Stimulated activated CD8-positive, alpha-beta memory T cell treated with anti-CD3 and anti-CD28 coated beads, Interleukin-7, amount 100 ng/mL, for 24 hours (primary cell): ENCODE data around the gene MCL1.
"Not testable (repeated sequence)": the region's sequence is repeated elsewhere in the genome, so short reads cannot be mapped to it uniquely, and the experiment has no call there.

ENCODE experiments used
- DNase-seq: peaks from one replicate; pipeline ENCODE4 v3.0.0-alpha.2; 2020; ENCODE audit warnings: low read depth

MCL1 gene

GRCh38 chr1:150568594-150568966 lies 10.8 kb downstream of the MCL1 start:
- no peak for DNase-seq

GRCh38 chr1:150567717-150568593 lies 11.5 kb downstream of the MCL1 start:
- DNase-seq = no peak

- no peak for DNase-seq
Observed at GRCh38 chr1:150567341-150567716, 12.1 kb downstream of the MCL1 start.

GRCh38 chr1:150566589-150567340 lies 12.6 kb downstream of the MCL1 start:
- DNase-seq = no peak

GRCh38 chr1:150565240-150565991 lies 14.0 kb downstream of the MCL1 start:
- DNase-seq = not testable (repeated sequence)

GRCh38 chr1:150564051-150564991 lies 15.1 kb downstream of the MCL1 start:
- no peak for DNase-seq

GRCh38 chr1:150563340-150564038 lies 15.9 kb downstream of the MCL1 start:
- no peak for DNase-seq

- DNase-seq = no peak
Observed at GRCh38 chr1:150562446-150563339, 16.7 kb downstream of the MCL1 start.

- DNase-seq = no peak
Observed at GRCh38 chr1:150561974-150562445, 17.4 kb downstream of the MCL1 start.

- DNase-seq = no peak
Observed at GRCh38 chr1:150561254-150561973, 18.0 kb downstream of the MCL1 start.

GRCh38 chr1:150560576-150561253 lies 18.7 kb downstream of the MCL1 start:
- peak; percentile 66 for DNase-seq

GRCh38 chr1:150560011-150560438 lies 19.4 kb downstream of the MCL1 start:
- no peak for DNase-seq

- no peak for DNase-seq
Observed at GRCh38 chr1:150559656-150560010, 19.8 kb downstream of the MCL1 start.

- DNase-seq = no peak
Observed at GRCh38 chr1:150558761-150559655, 20.4 kb downstream of the MCL1 start.

- no peak for DNase-seq
Observed at GRCh38 chr1:150558303-150558704, 21.1 kb downstream of the MCL1 start.

GRCh38 chr1:150557813-150558212 lies 21.6 kb downstream of the MCL1 start:
- DNase-seq = no peak

GRCh38 chr1:150557065-150557600 lies 22.3 kb downstream of the MCL1 start:
- DNase-seq = no peak
